ENCODE data around the gene MATK.
A peak's percentile ranks its signal among the peaks of the same experiment; 100 is the strongest.

Gene MATK

DNA sequence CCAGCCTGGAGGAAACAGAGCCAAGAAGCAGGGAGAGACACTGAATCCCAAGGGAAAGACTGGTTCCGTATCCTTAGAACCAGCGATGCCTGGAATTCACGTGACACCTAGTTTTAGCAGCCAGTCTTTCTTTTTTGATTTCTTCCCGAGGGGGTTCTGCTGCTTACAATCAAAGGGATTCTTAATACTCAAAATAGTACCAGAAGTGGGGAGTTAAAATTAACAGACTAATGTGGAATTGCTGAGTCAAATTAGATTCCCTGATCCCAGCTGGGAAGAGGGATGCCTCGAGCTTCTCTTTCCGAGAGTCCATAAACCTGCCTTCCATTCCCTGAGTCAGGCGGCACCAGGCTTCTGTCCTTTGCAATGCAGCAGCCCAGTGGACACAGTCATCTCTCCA is 4.8 kb upstream of the MATK start:
- DNase-seq (ENCODE audit: low read depth in 2 of 2) = no peak

DNA sequence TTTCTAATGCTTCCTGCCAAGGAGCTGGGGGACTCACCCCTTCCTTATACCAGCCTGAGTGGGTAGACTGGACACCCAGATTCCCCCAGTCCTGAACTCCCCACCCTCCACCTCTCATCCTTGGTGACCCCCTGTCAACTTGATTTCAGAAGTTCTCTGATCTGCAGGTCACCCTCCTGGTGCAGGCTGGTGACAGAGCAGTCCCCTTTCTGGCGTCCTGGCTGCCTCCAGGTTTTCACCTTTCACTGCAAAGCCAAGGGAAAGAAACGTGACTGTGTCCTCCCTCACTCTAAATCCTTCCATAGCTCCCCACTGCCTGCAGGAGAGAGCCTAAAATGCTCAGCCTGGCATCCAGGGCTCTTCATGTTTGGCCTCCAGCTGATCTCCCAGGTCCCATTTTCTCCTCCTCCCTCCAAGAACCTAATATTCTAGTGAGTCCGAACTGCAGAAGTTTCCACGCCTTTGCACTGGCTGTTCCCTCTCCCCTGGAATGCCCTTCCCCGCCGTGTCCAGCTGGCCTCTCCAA is 4.1 kb upstream of the MATK start:
- no peak for DNase-seq (ENCODE audit: low read depth in 2 of 2)

DNA sequence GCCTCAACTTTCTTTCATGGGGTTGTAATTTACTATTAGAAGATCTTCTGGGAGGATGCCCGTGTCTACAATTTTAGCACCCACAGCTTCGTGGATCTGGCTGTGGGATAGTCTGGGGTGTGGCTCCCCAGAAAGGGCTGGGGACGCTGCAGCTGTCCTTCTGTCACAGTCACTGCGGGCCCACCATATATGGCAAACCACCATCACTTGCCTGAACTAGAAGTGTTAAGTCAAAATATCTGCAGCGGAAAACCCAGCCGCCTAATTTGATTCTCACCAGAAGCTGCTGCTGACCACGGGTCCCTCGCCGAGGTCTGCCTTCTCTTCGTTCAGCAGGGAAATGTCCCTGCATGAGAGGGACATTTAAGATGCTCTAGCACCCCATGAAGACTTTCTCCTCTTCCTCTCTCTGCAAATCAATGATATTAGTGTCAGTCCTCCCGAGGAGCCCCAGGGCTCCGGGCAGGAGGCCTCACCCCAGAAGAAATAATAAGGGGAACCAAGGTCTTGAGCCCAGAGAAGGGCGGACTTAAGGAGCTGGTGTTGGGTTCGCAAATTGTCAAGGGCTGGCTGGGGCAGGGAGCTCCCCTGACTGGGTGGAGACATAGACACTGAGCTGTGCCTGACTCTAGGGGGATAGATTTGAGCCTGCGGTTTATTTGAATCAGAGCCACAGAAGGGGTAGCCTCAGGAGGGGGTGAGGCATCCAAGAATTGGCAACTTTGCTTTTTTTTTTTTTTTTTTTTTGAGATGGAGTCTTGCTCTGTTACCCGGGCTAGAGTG is 3.0 kb upstream of the MATK start:
- DNase-seq (ENCODE audit: low read depth in 2 of 2) = no peak

DNA sequence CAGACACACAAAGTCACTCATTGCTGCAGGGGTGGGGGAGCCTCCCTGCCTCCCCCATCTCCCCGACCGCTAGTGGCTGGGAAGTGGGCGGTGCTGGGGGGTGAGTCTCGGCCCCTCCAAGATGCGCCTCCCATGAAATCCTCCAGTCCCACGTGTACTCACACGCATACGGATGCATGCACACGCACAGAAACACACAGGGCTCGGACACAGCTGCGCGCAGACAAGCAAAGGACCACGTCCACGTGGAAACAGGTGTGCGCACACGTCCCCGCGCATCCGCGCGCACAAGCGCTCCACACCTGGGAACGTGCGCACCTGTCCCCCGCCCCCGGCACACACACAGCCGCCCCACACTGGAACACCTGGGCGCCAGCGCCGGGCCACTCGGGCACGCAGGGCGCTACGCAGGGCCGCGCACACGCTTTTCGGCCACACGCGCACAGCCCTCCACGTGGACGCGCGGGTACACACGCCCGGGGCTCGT is 687 bp downstream of the MATK start:
- no peak for DNase-seq (ENCODE audit: low read depth in 2 of 2)

DNA sequence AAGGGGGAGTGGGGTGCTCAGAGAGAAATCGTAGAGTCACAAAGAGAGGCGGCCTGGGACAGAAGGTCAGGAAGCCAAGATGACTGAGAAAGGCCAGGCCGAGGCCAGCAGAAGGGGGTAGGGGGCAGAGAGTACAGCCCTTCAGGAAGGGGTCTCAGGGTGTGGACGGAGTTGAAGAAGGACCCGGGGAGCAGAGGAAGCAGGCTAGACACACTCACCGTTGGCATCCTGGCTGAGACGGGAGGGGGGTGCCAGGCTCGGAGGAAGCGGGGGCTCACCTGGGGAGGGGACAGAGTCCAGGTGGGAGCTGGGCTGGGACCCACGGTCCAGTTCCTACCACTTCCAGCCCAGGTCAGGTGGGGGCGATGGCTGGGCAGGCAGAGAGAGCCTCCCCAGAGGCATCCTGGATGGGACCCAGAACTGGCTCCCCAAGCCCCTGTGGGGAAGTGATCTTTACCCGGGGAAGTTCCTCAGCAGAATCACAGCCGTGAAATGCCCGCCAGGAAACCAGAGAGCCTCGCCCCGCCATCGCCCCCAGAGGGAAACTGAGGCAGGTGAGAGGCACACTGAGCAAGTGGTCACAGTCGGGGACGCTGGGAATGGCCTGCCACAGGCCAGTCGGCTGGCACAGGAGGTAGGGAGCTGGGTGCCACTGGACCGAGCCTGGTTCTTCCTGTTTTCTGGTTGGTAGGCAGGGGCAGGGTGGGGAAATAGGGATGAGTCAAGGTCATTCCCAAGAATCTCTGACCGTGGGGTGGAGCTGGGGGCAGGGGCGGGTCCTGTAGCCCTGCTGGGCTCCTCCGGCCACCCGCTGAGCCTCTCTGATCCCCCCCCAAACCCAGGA is 1.4 kb downstream of the MATK start:
- no peak for DNase-seq (ENCODE audit: low read depth in 2 of 2)

DNA sequence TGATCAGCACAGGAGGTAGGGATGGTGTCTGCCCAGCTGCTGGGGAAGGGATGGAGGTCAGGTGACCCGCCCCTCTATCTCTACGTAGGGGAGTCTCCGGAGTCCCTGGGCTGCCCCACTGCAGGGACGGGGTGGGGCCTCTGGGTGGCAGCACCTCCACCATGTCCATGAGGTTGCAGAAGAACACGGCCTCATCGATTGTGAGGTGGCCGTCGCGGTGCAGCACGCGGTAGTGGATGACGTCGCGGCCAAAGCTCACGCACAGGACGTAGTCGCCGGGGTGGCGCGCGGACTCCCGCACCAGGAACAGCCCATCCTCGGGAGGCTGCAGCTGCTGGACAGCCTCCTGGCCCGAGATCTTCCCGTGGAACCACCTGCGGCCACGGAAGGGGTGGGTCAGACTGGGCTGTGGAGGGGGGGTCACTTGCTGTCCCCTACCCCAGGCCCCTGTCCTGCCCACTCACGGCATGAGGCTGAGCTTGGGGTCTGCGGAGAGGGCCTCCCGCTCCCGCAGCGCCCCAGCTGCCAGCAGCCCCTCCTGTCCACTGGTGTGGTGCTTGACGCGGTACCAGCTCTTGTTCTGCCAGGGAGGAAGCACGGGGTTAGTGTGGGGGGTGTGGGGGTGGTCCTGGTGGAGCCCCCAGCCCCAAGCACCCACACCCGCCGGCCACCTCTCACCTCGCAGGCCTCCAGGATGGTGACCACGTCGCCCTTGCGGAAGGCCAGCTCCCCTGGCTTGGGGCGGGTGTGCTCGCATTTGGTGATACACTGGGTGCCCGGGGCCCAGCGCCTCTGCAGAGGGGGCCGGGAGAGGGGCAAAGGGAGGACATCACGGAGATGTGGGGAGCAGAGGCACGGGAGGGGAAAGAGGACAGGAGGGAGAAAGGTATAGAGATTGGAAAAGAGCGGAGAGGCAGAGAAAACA is 2.3 kb downstream of the MATK start:
- DNase-seq (ENCODE audit: low read depth in 2 of 2) = peak; percentile 29 to 38

DNA sequence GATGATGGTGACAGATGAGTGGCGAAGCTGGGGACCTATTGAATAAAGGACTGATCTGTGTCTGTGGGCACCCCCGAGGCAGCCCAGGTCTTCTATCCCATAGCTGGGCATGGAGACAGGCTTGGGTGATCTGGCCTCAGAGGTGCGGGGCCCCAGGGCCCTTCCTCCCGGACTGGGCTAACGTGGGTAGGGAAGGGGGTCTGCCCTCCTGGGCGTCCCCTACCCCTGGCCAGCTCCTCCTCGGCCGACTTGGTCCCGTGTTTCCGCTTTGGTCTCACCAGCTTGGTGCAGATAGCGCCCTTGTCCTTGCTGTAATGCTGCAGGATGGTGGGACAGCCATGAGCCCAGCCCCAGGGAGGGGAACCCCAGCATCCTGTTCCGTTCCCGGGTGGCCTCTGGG is 3.3 kb downstream of the MATK start:
- DNase-seq (ENCODE audit: low read depth in 2 of 2) = no peak

DNA sequence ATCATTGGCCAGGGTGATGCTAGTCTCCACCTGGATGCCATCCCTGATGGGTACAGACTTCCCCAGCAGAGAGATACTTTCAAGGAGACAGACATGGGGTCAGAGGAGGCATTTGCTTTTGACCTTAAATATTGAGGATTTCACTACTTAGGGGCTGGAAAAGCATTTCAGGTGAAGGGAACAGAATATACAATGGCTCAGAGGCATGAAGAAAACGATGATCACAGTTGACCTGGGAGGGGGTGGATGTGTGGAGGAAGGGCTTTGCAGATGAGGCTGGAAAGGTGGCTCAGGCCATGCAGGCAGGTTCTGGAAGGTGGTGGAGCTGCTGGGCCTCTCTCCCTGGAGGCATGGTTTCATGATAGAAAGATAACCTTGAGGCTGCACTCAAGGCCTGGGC is 3.9 kb downstream of the MATK start:
- no peak for DNase-seq (ENCODE audit: low read depth in 2 of 2)

DNA sequence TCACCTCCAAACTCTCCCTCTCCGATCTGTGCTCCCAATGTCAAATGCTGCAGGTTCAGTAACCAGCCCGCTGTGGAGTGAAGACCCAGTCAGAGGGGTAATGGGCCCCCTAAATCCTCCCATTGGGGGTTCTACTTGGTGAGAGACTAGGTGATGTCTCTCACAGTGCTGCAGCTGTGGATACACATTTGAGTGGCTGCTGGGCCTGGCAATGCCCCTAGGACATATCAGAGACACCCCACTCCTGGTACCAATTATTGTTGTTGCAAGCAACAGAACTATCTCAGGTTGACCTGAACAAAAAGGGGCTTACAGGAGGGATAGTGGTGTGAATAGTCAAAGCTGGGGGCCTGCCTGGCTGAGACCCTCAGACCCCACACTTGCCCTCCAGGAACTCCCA is 4.6 kb downstream of the MATK start:
- no peak for DNase-seq (ENCODE audit: low read depth in 2 of 2)

DNA sequence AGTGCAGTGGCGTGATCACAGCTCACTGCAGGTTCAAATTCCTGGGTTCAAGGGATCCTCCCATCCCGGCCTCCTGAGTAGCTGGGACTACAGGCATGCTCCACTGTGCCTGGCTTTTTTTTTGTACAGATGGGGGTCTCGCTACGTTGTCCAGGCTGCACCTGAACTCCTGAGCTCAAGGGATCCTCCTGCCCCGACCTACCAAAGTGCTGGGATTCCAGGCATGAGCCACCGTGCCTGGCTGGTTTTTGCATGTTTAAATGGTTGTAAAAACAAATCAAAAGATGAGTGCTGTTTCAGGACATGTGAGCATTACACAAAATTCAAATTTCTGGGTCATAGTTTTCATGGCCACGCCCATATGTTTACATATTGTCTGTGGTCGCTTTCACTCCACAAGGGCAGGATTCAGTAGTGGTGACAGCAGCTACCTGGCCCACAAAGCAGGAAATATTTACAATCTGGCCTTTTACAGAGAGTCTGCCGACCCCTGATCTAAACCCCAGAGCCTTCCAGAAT is 5.3 kb downstream of the MATK start:
- no peak for DNase-seq (ENCODE audit: low read depth in 2 of 2)

DNA sequence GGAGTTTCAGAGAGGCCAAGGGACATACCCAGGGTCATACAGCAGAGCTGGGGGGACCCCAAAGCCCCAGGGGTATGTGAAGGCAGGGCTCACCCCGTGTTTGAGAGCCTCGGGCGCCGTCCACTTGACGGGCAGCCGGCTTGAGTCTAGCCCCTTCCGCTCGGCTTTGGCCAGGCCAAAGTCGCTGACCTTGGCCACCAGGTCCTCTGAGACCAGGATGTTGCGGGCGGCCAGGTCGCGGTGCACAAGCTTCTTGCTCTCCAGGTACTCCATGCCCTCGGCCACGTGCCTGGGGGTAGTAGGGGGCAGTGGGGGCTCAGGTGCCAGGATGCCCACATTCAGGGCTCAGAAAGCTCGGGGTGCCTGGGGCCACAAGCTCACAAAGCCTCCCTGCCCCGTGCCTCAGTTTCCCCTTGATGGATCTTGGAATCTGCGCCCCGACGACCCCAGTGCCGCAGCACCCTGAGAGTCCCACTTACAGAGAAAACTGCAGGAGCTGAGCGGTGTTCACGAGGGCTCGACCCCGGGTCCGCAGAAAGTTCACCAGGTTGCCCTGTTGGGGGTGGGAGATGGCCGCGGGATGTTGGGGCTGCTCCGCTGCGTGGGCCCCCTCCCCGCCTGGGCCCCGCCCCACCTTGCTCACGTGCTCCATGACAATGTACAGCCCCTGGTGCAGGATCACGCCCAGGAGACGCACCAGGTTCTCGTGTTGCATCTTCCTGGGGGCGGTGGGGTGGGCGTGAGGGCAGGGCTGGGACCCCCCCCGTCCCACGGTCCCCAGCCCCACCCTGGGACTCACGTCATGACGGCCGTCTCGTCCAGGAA is 7.1 kb downstream of the MATK start:
- DNase-seq (ENCODE audit: low read depth in 2 of 2) = no peak

DNA sequence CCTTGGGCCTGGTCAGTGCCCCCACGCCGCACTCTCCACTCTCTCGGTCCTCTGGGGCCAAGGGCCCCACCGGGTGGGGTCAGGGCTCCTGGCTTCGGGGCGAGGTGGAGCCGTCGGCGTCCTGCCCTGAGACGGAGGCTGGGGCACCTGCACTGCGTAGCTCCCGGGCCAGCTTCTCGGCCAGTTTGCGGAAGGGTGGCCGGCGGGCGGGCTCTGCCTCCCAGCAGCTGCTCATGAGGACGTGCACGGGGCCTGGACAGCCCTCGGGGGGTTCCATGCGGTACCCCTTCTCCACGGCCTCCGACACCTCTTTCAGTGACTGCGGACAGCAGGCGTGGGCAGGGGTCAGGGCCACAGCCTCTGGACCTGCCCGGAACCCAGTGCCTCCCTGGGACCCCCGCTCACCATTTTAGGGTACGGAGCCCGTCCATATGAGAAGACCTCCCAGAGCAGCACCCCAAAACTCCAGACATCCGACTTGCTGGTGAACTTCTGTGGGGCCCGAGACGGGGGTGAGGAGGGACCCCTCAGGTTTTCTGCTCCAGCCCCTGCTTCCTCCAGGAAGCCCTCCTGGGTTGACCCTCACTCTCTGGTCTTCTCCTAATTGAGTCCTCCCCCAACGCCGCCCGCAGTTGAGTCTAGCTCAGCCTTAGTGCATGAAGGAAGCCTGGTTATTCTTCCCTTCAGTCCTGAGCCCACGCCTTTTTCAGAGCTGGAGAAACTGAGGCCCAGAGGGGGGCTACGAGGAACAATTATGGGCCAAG is 7.9 kb downstream of the MATK start:
- no peak for DNase-seq (ENCODE audit: low read depth in 2 of 2)

DNA sequence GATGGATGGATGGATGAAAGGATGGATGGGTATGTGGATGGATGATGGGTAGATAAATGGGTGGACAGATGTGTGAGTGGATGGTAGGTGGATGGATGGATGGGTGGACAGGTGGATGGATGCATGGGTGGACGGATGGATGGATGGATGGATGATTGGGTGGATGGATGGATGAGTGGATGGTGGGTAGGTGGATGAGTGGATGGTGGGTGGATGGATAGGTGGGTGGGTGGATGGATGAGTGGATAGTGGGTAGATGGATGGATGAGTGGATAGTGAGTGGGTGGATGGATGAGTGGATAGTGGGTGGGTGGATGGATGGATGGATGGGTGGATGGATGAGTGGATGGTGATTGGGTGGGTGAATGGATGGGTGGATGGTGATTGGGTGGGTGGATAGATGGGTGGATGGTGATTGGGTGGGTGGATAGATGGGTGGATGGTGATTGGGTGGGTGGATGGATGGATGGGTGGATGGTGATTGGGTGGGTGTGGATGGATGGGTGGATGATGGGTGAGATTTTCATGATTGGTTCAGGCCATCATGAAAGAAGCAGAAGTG is 9.6 kb downstream of the MATK start:
- DNase-seq (ENCODE audit: low read depth in 2 of 2) = no peak

DNA sequence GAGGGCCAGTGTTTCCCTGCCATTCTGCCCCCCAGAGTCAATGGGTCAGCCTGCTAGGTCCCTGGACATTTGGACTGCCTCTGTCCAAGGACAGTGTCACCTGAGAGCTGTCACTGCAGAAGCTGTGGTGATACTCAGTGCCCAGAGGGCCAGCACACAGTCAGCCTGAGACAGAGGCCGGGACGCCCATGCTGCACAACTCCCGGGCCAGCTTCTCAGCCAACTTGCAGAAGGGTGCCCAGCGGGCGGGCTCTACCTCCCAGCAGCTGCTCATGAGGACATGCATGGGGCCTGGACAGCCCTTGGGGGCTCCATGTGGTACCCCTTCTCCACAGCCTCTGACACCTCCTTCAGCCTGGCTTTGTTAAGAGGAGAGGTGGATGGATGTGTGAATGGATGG is 10.3 kb downstream of the MATK start:
- no peak for DNase-seq (ENCODE audit: low read depth in 2 of 2)

DNA sequence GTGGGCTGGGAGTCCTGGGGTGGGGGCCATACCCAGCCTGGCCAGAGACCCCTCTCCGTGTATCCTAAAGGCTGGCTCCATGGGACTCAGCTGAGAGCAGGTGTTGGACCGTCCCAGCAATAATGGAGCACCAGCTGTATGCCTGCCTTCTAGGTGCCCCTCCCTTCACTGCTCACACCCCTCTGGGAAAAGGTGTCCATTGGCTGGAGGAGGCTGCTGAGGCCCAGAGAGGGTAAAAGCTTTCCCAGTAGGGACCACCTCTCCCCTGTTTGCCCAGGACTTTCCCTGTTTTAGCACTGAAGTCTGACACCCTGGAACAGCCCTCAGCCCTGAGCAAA is 10.8 kb downstream of the MATK start:
- no peak for DNase-seq (ENCODE audit: low read depth in 2 of 2)

DNA sequence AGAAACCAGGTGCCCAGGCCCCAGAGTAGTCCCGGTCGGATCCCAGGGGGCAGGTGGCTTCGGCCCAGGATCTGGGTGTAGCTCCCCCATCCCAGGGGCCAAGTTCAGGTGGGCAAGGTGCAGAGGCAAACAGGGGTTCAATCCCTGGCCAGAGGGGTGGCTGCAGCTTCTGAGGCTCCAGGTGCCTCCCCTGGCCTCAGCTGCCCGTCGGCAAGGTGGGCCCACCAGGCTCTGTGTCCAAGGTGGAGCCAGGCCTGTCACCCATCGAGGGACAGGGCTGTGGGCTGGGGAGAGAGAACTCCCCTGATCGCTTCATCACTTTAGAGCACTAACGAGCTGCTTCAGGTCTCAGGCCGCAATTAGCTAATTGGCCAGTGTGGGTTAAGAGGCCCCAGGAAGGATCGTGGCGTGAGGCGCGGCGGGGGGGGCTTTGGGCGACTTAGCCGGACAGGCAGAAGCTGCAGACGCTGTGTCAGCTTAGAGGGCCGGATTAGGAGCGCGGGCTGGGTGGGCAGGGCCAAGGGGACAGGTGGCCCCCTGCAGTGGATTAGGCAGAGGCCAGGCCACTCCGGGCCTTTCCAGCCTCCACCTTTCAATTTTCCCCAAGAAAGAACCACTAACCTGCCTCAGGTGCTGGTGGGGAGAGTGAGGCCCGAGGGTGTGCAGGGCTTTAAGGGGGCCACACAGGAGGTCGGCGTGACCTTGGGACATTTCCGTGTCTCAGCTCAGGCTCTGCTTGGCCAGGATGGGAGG is 11.4 kb downstream of the MATK start:
- no peak for DNase-seq (ENCODE audit: low read depth in 2 of 2)

DNA sequence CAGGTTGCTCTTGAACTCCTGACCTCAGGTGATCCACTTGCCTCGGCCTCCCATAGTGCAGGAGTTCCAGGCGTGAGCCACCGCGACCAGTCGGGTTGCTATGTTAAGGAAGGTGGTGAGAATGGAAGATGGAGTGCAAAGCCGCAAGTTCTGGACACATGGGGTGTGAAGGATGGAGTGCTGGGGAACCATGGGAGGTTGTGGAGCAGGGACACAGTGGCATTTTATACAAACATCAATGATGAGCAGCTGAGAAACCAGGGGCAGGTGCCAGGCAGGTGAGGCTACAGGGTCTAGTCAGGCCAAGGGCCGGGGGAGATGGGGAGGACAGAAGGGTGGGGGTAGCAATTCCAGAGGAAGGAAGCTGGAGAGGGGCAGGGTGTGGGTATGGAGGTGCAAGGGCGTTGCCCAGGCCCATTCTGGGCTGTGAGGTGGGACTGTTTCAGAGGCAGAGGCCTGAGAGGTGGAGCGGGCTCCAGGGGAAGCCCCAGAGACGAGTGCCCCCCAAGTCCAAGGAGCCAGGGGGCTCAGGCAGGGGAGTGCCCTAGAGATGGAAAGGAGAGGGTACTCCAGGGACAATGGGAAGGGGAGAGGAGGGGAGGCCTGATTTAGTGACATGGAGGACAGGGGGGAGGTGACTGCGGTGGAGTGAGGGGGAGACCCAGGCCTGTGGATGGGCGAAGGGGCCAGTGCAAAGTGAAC is 12.2 kb downstream of the MATK start:
- DNase-seq (ENCODE audit: low read depth in 2 of 2) = no peak

DNA sequence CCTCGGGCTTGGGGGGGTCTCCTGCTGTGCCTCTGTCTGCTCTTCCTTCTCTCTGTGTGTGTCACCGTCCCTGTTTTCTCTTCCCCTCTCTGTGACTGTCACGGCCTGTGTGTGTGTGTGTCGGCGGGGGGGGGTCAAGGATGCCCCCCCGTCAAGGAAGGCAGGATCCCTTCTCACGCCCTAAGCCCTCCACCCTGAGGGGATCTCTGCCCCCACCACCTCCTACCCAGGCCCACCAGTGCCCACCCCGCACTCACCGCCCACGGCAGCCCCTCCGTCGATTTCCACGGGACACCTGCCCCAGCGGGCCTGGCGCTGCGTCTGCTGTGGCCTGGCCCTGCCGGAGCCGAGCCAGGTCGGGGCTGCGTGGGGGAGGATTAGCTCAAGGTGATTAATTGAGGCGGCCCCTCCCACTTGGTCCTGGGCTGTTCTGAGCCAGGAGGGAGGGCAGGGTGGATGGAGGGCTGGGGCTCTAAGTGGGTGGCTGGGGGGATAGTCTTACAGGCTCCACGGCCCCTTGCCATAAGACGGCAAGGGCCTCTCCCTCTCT is 14.2 kb downstream of the MATK start, which contains the start of gene RAX2:
Gene RAX2 (minus strand): TSS at position 323 of the 550 bp plus-strand sequence. CDS start 486 bp downstream, outside the sequence.
- DNase-seq (ENCODE audit: low read depth in 2 of 2) = no peak

Measured in stimulated activated CD4-positive, alpha-beta T cell treated with anti-CD3 and anti-CD28 coated beads, Interleukin-15, amount 100 ng/mL, for 48 hours (primary cell).